Activated naive CD4-positive, alpha-beta T cell treated with anti-CD3 and anti-CD28 coated beads, Interleukin-2, amount 50 U/mL, for 16 hours (primary cell): Measurements from ENCODE around the gene NLRP6.
A peak's percentile ranks its signal among the peaks of the same experiment; 100 is the strongest.
"Not testable (repeated sequence)": the region's sequence is repeated elsewhere in the genome, so short reads cannot be mapped to it uniquely, and the experiment has no call there.

ENCODE experiments used
- DNase-seq: peaks from one replicate; pipeline ENCODE4 v3.0.0-alpha.2; 2020

Gene NLRP6

GRCh38 chr11:294780-295179, 16.6 kb downstream of the NLRP6 start:
- peak; percentile 8 for DNase-seq

GRCh38 chr11:295351-296170, 17.4 kb downstream of the NLRP6 start:
- DNase-seq, result peak; percentile 10

GRCh38 chr11:296171-297050, 18.2 kb downstream of the NLRP6 start:
- DNase-seq, result peak; percentile 8

GRCh38 chr11:297051-297585, 18.9 kb downstream of the NLRP6 start:
- DNase-seq, result peak; percentile 10

GRCh38 chr11:297586-298405, 19.6 kb downstream of the NLRP6 start:
- peak; percentile 15 for DNase-seq

GRCh38 chr11:298406-299065, 20.3 kb downstream of the NLRP6 start:
- DNase-seq, result peak; percentile 9

GRCh38 chr11:299081-299891, 21.1 kb downstream of the NLRP6 start, which contains the start of gene IFITM5:
TSS of gene IFITM5 (minus strand) at chr11:299526. CDS start at chr11:299490, 36 bp downstream.
- peak; percentile 10 for DNase-seq

- no peak for DNase-seq
These were observed 21.9 kb downstream of the NLRP6 start for GRCh38 chr11:299951-300735.

- no peak for DNase-seq
These were observed 25.2 kb downstream of the NLRP6 start for GRCh38 chr11:303363-303762.

- no peak for DNase-seq
These were observed 25.9 kb downstream of the NLRP6 start for GRCh38 chr11:304061-304506.

- peak; percentile 65 for DNase-seq
These were observed 27.0 kb downstream of the NLRP6 start for GRCh38 chr11:304915-305843.

- DNase-seq, result no peak
These were observed 27.6 kb downstream of the NLRP6 start for GRCh38 chr11:305844-306211.

GRCh38 chr11:306645-307371, 28.6 kb downstream of the NLRP6 start:
- DNase-seq, result no peak

GRCh38 chr11:307766-308708, 29.8 kb downstream of the NLRP6 start, which contains the start of gene IFITM2:
TSS of gene IFITM2 (plus strand) at chr11:307816. CDS start at chr11:308193, 377 bp downstream.
- not testable (repeated sequence) for DNase-seq

- not testable (repeated sequence) for DNase-seq
These were observed 30.8 kb downstream of the NLRP6 start for GRCh38 chr11:308740-309665.
